NOMO-1 treated with DMSO at 0.1 percent for 48 hours (cell line): Measurements from ENCODE around the gene SKI.

Source experiments
- DNase-seq: peaks from one replicate; lab custom pipeline; 2025; ENCODE audit not compliant: unreplicated experiment; lab: John Stamatoyannopoulos, UW

The SKI gene

DNA sequence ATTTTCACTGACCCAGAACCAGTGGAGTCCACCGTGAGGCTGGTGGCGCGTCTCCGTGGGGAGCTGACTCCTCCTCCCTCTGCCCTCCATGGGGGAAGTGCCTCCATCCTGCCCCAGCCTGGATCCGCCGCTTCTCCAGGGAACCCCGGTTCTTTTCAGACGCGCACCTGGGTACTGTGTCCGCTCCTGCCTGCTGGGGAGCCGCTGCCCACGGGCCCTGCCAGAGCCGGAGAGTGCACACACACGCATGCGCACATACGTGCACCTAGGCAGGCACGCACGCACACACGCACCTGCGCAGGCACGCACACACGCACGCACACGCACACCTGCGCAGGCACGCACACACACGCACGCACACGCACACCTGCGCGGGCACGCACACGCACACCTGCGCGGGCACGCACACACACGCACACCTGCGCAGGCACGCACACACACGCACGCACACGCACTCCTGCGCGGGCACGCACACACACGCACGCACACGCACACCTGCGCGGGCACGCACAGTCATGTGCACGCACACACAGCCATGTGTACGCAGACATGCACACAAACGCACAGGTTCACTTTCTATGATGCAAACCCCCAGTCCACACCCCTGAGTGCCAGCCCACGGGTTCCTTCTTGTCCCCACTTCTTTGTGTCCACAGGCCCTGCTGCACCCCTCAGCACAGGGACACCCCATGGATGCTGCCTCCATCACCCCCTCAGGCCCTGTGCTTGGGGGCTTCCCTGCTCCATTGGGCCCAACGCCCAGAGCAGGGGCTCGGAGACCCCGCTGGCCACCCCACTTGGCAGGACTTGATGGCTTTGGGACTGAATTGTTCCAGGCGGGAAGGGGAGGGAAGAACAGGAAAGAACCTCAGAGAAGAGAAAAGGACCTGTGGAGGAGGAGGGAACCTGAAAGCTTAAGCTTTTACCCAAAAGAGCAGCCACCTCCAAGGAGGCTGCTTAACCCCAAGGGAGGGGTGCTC, 120.5 kb downstream of the SKI start:
- no peak for DNase-seq

DNA sequence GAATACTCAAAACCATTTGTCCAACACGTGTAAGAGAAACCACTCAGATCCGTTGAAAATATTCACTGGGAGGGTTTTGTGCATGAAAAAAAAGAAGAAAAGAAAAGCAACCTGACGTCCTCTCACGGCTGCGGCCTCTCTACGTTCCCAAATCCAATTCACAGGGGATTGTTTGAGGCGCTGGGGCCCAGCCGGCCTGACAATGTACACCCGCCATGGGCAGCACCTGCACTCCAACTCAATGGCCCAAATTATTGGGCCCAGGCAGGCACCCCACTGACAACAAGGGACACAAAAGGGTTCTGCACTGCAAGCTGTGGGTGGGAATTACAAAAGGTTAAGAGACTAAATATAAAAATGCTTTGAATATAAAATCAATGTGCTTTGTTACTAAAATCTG, 121.7 kb downstream of the SKI start:
- no peak for DNase-seq

DNA sequence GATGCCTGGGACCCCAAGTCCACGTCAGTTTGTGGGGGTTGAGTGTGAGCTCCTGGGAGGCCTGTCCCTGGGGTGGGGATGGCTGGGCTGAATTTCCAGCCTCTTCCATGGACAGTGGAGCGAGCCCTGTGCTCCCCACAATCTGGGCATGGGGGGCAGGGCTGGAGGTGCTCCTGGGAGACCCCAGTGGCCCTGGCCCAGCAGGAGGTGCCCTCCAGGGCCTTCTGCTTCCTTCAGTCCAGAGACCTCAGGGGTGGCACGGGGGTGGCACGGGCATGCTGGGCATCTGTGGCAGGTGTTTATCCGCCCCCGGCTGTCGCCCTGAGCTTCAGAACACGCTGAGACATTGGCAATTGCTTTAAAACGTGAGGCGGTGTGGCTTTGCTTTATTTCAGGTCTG, 122.4 kb downstream of the SKI start:
- no peak for DNase-seq

DNA sequence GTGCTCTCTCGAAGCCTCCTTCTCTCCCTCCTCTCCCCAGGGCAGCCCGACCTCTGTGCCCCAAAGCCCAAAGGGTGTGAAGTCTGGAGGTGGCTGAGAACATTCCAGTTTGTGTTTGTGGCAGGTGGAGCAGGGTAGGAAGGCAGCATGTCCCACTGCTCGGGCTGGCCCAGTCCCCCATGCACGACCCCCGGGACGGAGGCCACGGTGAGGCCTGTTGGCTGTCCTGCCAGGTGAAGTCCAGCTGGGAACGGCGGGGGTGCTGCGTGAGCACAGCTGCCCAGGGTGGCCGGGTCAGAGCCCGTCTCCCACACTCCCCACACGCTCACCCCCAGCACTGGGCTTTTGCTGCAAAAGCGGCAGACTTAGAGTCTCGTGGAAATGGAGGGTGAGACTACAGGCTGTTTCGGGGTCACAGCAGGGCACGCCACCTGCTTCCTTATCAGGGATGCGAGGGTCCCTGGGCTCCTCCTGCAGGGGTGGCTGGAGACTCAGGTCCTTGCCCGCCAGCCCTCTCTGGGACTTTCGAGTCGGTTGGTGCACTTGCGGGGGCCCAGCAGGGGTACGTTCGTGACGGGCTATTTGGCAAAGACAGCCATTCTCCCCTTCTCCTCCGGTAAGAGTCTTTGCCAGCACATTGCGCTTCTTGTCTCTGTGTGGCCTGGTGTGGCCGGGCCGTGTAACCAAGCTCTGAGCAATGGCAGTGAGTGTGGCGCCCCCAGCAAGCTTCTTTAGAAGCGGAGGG, 123.0 kb downstream of the SKI start:
- DNase-seq: no peak

DNA sequence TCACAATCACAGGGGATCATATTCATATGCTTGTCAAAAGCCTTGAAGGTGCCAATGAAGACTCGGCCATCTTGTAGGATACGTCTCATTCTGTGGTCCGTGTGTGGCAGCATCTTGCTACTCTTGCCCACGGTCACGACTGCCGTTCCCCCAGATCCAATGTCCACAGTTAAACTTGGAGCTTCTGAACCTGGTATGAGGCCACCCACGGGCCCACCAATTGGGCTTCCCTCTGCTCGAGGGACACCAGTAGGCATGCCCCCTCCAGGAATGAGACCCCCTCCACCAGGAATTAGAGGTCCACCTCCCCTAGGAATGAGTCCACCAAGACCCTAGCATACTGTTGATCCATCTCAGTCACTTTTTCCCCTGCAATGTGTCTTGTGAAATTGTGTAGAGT, 123.6 kb downstream of the SKI start:
- DNase-seq: no peak

DNA sequence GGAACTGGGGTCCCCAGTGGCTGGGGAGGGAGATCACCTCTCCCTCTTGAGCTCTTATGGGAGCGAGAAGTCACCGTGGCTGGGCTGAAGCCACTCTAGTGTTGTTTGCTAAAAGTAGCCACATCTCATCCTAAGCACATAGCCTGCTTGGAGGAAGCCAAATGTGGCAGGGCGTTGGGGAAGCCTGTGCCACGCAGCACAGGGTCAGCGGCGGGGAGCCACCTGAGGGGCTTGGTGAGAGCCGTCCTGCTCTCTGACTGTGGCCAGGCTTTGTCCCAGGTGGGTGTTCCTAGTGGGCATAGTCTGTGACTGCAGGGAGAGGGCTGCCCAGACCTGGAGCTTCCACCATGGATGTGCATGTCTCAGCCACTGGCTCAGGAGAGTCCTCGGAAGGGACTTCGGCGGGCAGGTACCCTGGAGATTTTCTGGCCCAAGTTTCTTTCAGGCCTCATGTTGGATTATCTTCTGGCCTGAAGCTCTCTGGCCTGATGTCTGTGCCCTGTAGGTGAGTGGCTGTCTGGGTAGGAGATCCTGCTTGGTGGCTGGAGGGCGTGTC, 124.3 kb downstream of the SKI start:
- no peak for DNase-seq

DNA sequence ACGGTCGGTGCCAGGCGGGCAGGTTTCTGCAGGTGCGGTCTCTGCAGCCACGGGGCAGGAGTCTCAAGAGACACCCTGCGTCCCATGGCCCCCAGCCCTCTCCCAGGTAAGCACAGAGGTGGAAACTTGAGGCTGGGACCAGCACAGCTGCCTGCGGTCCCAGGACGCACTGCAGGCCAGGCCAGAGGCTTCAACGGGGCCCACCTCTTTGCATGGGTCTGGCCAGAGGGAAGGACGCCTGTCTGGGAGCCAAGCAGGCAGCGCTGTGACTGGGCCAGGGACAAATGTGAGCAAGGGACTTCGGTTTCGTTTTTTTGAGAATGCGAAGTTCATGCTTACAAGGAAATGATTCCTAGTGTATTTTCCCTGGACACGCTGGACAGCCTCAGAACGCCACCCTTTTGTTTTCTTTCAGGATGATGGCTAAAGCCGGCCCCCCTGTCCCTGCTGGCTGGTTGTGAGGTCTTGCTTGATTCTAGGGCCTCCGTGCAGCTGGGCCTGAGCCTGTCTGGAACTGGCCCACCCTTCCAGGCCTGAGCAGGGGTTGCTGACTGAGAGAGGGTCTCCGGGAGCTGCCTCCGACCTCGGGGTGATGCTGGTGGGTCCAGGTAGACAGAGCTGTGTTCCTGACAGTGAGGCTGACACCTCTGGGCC, 124.9 kb downstream of the SKI start:
- no peak for DNase-seq

DNA sequence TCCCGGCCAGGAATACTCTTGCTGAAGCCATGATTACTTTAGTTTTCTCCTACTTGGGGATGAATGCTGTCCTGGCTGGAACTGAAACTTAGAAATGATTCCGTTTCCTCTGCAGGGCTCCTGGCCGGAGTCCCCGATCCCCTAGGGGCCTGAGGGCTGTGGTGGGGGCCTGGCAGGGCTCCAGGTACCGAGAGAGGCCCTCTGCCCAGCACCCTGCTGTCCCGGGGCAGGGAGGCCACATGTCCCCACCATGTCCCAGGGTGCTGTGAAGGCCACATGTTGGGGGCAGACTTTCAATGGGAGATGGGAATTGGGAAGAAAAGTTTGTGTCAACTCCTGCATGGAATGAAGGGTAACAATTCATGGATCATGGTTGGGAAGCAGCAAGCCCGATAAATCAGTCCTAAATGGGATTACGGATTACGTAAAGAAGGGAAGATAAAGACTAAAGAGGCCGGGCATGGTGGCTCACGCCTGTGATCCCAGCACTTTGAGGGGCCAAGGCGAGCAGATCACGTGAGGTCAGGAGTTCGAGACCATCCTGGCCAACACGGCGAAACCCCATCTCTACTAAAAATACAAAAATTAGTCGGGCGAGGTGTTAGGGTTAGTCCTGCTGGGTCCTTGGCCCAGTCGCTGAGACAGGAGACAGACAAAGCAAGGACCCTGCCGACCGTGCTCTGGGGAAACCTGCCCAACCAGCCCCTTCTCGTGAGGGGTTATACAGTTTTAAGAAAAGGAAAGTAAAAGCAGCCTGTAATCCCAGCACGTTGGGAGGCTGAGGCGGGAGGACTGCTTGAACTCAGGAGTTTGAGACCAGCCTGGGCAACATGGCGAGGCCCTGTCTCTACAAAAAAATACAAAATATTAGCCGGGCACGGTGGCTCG, 125.7 kb downstream of the SKI start:
- DNase-seq: no peak

DNA sequence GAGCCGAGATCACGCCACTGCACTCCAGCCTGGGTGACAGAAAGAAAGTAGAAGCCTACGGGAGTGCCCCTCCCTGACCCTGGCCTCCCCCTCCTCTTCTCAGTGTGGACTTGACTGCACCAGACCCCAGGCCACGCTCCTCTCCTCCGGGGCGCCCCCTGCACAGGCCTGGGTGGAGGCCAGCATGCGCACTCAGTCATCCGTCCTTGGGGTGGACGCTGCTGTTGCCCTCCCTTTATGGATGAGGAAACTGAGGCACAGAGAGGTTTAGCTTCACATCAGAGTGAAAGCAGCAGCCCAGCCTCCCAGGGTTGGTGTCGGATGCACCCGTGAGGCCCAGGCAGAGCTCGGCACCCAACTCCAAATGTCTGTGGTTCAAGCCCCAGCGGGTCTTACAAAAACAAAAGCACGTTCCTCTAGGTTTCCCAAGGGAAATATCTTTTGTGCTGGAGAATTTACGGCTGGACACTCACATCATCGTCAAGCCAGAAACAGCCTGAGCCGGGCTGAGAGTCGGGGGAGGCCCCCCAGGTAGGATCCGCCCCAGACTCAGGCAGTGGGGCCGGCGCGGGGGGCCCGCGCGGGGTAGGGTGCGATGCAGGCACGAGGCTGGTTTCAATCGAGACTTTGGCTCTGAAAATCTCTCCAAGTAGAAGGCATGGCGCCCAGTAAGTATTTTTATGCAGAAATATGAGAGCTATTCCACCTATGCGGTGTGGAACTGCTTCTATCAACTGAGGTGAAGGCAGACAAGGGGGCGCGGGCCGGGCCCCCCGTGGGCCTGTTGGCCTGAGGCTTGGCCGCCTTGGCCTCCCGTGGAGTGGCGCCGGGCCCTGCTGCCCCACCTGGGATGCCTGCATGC, 126.6 kb downstream of the SKI start:
- DNase-seq: no peak

DNA sequence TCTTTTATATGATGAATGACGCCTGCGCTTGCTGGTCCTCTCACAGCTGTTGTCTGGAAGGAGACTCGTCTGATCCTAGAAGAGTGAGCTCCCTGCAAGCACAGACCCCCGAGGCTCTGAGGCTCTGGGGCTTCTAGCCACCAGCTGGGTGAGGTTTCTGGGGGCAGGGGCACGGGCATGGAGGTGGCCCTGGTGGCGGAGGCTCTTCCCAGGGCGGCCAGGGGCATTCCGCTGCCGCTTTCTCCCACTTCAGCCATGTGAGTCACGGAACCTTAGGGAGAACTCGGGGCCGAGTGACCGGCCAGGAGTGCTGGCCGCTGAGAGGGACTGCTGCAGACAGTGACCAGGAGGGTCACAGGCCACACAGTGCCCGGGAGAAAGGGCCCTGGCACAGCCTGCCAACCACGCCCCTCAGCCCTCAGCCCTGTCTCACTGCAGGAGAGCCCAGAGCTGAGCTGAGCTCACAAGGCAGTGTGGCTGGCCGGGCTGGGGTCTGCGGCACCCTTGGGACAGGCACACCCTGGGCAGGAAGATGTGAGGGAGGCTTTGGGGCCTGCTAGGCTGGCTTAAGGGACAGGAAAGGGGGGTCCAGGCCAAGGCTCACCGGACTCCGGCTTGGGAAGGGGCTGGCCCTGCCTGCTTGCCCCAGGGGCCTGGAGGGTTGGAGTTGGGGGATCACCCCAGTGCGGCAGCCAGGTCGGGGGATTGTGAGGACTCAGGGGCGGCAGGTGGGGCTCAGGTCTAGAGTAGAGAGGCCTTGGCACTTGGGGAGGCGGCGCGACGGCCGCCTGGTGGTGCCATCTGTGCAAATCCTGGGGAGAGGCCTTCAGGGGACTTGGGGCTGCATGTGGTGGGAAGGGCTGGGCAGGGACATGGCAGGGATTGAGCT, 127.5 kb downstream of the SKI start:
- DNase-seq: no peak

DNA sequence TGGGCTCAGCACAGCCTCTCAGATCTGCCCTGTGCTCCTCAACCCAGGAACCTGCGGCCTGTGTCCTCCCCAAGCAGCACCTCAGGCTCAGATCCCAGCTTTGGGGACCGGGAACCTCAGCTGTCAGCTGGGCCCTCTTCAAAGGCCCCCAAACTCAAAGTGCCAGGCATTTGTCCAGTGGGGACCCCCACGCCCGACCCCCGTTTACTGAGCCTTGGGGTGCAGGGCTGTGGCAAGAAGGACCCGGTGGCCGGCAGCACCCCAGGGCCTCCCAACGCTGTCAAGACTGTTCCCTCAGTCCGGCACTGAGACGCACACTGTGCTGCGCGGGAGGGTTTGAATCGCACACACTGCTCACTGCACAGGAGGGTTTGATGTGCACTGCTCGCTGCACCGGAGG, 128.3 kb downstream of the SKI start:
- no peak for DNase-seq

DNA sequence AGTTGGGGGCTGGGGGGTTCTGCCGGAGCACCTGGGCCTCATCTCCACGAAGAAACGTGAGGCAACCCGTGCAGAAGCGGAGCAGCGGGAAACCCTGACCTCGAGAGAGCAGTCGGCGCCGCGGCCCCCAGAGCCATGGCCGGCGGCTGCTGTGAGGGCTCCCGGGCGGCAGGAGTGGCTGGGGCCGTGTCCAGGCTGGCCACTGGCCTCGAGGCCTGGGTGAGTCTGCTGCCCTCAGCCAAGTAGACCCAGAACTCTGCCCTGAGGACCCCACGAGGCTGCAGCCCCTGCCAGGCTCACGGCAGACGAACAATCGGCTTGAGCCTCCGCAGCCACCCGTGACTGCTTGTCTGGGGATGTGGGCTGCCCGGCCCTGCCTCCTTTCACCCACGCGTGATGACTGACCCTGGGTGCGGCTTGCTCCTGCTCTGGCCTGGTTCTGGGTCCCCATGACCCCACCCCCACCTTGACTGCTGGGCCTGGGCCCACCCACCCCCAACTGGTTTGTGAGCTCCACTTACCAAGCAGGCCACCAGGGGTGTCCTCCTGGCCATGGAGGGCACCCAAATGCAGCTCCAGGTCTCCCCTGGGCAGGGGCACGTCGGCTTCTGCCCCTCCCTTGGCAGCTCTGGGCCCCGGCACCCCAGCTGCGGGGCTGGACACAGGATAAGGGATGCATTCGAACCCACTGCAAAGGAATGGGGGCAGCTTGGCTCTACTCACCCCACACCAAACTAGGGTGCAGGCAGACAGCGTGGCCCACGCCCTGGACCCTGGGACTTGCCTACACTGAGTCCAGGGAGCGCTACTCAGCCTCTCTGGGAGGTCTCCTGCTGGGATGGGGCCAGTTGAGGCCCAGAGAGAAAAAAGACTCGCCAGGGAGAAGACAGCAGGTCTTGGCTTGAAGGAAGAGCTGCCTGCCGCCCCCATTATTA, 129.1 kb downstream of the SKI start:
- DNase-seq: no peak

DNA sequence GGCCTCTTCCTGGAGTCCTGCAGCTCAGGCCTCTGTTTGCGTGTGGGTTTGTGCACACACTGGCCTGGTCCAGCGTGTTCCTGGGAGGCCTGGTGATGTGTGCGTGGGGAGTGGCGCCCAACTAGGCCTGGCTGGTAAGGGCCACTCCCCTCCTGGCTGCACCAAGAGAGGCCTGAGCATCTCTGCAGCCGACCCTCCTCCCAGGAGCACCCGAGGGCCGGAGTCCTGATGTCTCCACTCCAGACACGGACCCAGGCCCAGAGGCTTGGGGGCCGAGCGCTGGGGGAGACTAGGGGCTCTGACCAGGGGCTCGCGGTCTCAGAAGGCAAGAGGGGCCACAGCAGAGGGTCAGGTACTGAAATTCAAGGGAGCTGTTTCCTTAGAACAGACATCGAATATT, 130.0 kb downstream of the SKI start:
- DNase-seq: no peak

DNA sequence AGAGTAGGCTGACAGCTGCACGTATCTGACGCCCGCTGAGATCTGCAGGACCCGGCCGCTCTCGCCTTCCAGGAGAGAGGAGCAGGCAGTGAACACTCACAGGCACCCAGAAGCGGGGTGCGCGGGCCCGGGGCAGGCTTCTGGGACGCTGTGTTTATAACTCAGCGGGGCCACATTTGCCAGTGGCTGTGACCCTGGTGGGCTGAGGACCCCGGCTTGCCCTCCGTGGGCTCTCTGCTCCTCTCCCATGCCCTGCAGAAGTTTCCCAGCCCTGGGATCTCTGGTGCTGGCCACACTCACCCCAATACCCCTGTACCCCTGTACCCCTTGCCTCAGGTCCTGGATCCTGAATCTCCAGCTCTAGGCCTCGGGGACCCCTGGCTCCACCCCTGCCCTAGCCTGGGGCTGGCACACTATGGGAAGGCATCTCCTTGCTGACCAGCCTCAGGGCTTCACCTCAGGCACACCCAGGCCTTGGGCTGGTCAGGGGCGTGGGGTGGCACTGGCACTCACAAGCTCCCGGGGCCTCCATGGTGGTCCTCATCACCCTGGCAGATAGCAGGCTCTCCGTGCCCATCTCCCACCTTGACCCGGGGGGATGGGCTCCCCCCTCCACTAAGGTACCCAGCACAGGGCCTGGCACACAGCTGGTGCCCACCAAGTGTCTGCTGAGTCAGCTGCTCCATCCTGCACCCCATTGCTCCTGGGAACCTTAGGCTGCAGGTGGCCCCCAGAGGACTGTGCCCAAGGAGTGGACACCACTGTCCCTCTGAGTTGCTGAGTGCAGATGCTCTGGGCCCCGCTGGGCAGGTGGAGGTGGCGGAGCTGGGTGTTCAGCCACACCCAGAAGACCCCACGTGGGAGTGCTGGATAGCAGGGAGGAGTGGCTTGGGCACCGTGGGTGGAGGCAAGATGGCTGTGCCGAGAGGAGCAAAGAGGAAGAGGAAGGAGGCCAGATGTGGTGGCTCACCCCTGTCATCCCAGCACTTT, 130.8 kb downstream of the SKI start:
- DNase-seq: no peak
